Fibroblast of lung (primary cell): ENCODE results near the gene RALA.

Source experiments
- CTCF ChIP-seq, 2 donors: IDR thresholded peaks in 1 of 2; conservative IDR thresholded peaks in 1 of 2; 1 replicate in 1 of 2; 2 replicates in 1 of 2; pipeline ENCODE4 v1.5.1; 2011 to 2012; ENCODE audit warnings: low read length in 2 of 2, control low read depth in 1 of 2, inconsistent platforms in 1 of 2, low read depth in 1 of 2, mild to moderate bottlenecking in 1 of 2
- EZH2 ChIP-seq: IDR thresholded peaks from 2 replicates; pipeline ENCODE4 v1.5.1; 2012; ENCODE audit warnings: low read length, control low read depth, mild to moderate bottlenecking; ENCODE audit errors: missing control alignments

DNA sequence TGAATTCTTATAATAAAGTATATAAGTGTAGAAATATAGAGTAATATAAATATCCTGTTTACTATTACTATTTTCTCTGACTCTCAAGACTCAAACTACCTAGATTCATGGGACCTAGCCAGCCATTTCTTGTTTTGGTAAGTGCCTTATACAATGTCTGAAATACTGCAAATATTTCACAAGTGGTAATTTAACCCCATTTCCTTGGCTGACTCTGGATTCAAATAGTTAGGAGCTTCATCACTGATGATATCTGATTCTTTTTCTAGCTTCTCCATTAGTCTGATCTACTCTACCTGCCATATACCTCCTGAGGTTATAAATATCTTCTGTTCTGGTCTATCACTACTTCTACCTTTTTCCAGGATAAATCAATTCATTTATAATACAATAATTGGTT is 6.4 kb upstream of the RALA start:
- TF ChIP-seq CTCF (conservative IDR thresholded peaks at IDR 0.05 in 1 of 2, IDR thresholded peaks at IDR 0.05 in 1 of 2; ENCODE audit: low read depth in 1 of 2, low read length in 2 of 2), result no peak
- no peak for TF ChIP-seq EZH2
